Keratinocyte (primary cell): Measurements from ENCODE around the gene PLSCR4. TPM values are rescaled to one million over a fixed set of nuclear protein-coding genes. Genes with fewer than 3 reads are reported as not detected.

Experiments used
- DNase-seq: peaks from one replicate; pipeline ENCODE4 v3.0.0-alpha.2; 2011; ENCODE audit warnings: low read depth, missing footprints, low spot score
- FAIRE-seq: peaks from 2 replicates; lab custom pipeline; 2011; peaks lifted over from hg19 to GRCh38; lab: Jason Lieb, UNC
- H2AFZ ChIP-seq: 2 replicates; pipeline ENCODE4 v1.6.0; 2012; ENCODE audit warnings: low read length, control low read depth, inconsistent platforms; ENCODE audit not compliant: control insufficient read depth
- H3K27ac ChIP-seq: 2 replicates; pipeline ENCODE4 v1.5.1; 2011; ENCODE audit warnings: low read length; ENCODE audit not compliant: control insufficient read depth, insufficient read depth
- H3K27me3 ChIP-seq: 3 replicates; pipeline ENCODE4 v1.6.0; 2011; ENCODE audit warnings: low read length; ENCODE audit not compliant: control insufficient read depth, insufficient read depth; ENCODE audit errors: extremely low read depth
- H3K36me3 ChIP-seq, 2 experiments: 2 replicates in 1 of 2; 3 replicates in 1 of 2; pipeline ENCODE4 v1.5.1; 2011; ENCODE audit warnings: low read length in 2 of 2, mild to moderate bottlenecking in 1 of 2; ENCODE audit not compliant: control insufficient read depth in 2 of 2, insufficient read depth in 2 of 2; ENCODE audit errors: extremely low read depth in 1 of 2
- H3K4me1 ChIP-seq: 3 replicates; pipeline ENCODE4 v1.5.1; 2011; ENCODE audit warnings: low read length; ENCODE audit not compliant: control insufficient read depth, insufficient read depth; ENCODE audit errors: extremely low read depth
- H3K4me2 ChIP-seq: 3 replicates; pipeline ENCODE4 v1.6.0; 2011; ENCODE audit warnings: low read depth, low read length; ENCODE audit not compliant: control insufficient read depth, insufficient read depth; ENCODE audit errors: extremely low read depth
- H3K4me3 ChIP-seq, 3 experiments: fragments of 200-600 bp in 1 of 3; sonication (generic) in 1 of 3; 2 replicates in 2 of 3; 3 replicates in 1 of 3; pipeline ENCODE4 v1.5.1; 2011 to 2016; ENCODE audit warnings: low read length in 3 of 3, mild to moderate bottlenecking in 3 of 3, control low read depth in 2 of 3, inconsistent platforms in 1 of 3, low read depth in 1 of 3, mixed read lengths in 1 of 3, mixed run types in 1 of 3, moderate library complexity in 1 of 3; ENCODE audit not compliant: control insufficient read depth in 2 of 3, insufficient read depth in 2 of 3; ENCODE audit errors: extremely low read depth in 1 of 3
- H3K79me2 ChIP-seq: 2 replicates; pipeline ENCODE4 v1.6.0; 2012; ENCODE audit warnings: low read length; ENCODE audit not compliant: control insufficient read depth, insufficient read depth
- H3K9ac ChIP-seq: 3 replicates; pipeline ENCODE4 v1.6.0; 2011; ENCODE audit warnings: low read length; ENCODE audit not compliant: control insufficient read depth, insufficient read depth; ENCODE audit errors: extremely low read depth
- H3K9me1 ChIP-seq: 3 replicates; pipeline ENCODE4 v1.6.0; 2011; ENCODE audit warnings: low read length; ENCODE audit not compliant: control insufficient read depth, insufficient read depth; ENCODE audit errors: extremely low read depth
- H3K9me3 ChIP-seq: 2 replicates; pipeline ENCODE4 v1.5.1; 2012; ENCODE audit warnings: low read depth, low read length; ENCODE audit not compliant: control insufficient read depth
- H4K20me1 ChIP-seq: 3 replicates; pipeline ENCODE4 v1.6.0; 2011; ENCODE audit warnings: low read length; ENCODE audit not compliant: control insufficient read depth, insufficient read depth; ENCODE audit errors: extremely low read depth
- CTCF ChIP-seq, 3 experiments: IDR thresholded peaks in 1 of 3; conservative IDR thresholded peaks in 1 of 3; optimal IDR thresholded peaks in 1 of 3; 2 replicates in 2 of 3; 3 replicates in 1 of 3; pipeline versions ENCODE3 to v1.5.1; 2011; ENCODE audit warnings: low read length in 3 of 3, mild to moderate bottlenecking in 3 of 3, moderate library complexity in 2 of 3, control low read depth in 1 of 3, inconsistent platforms in 1 of 3; ENCODE audit not compliant: insufficient read depth in 2 of 3; ENCODE audit errors: extremely low read depth in 1 of 3
- EZH2 ChIP-seq: IDR thresholded peaks from one replicate; pipeline ENCODE4 v1.6.1; 2012; ENCODE audit warnings: inconsistent platforms, mild to moderate bottlenecking, low read length, moderate library complexity
- dilution Hi-C: fragments of 300-500 bp; cut with MboI; formaldehyde crosslinking; loops from one replicate; pipeline ENCODE4 v1.7.0; 2020; ENCODE audit warnings: low sequenced_read_pairs; ENCODE audit not compliant: extremely low pct_ligation_motif_present
- polyA plus RNA-seq, 5 experiments: library from polyadenylated mRNA; depleted of rRNA in 3 of 5; stranded (reverse) in 3 of 5; stranded (forward) in 1 of 5; unstranded in 1 of 5; fragments of >200 nt; gene quantifications; 1 replicate in 1 of 5; 2 replicates in 3 of 5; 3 replicates in 1 of 5; pipeline versions ENCODE4 v1.2.1 to v1.2.3, GENCODE V29; 2011 to 2012; ENCODE audit warnings: missing spikeins in 2 of 5, low read depth in 1 of 5, low replicate concordance in 1 of 5

The PLSCR4 gene
- polyA plus RNA-seq, 1 donor (not counting 4 experiments of a cell fraction or from before 2014, with no cell fraction given): 1.5 TPM

- H3K9me1 ChIP-seq: no peaks in the 10 kb centered on the region
- no peaks in the 10 kb centered on the region for H3K9me3 ChIP-seq
- no peak overlapping the region for H3K9ac ChIP-seq
- H3K79me2 ChIP-seq: no peaks in the 10 kb centered on the region
- H3K27me3 ChIP-seq: no peaks in the 10 kb centered on the region
- peaks cover 2% of the 10 kb centered on the region for H3K4me1 ChIP-seq
- H3K4me3 ChIP-seq: no peak overlapping the region
- peak overlapping the region; percentile 68 for H2AFZ ChIP-seq
- H3K4me2 ChIP-seq: no peak overlapping the region
- dilution Hi-C loops: no loop called here
- TF ChIP-seq EZH2 (no peak), CTCF (optimal IDR thresholded peaks at IDR 0.05 in 1 of 3, IDR thresholded peaks at IDR 0.05 in 1 of 3, conservative IDR thresholded peaks at IDR 0.05 in 1 of 3; ENCODE audit: extremely low read depth in 1 of 3, insufficient read depth in 2 of 3, low read length in 3 of 3) (no peak)
- no peak overlapping the region for H3K27ac ChIP-seq
- H3K36me3 ChIP-seq: no peaks in the 10 kb centered on the region
- H4K20me1 ChIP-seq: no peaks in the 10 kb centered on the region
- DNase-seq (no peak), FAIRE-seq (no peak)
These were observed 33.6 kb downstream of the PLSCR4 start for GRCh38 chr3:146217324-146217723.

- dilution Hi-C loops: no loop called here
- peak overlapping the region; percentile 28 for H3K4me2 ChIP-seq
- H2AFZ ChIP-seq: peak overlapping the region; percentile 32
- DNase-seq (no peak), FAIRE-seq (peak; percentile 23)
- H4K20me1 ChIP-seq: no peaks in the 10 kb centered on the region
- H3K9me1 ChIP-seq: no peaks in the 10 kb centered on the region
- no peak overlapping the region for H3K9ac ChIP-seq
- no peak overlapping the region for H3K27ac ChIP-seq
- no peaks in the 10 kb centered on the region for H3K27me3 ChIP-seq
- H3K4me3 ChIP-seq: no peak overlapping the region
- peaks cover 2% of the 10 kb centered on the region for H3K4me1 ChIP-seq
- no peaks in the 10 kb centered on the region for H3K36me3 ChIP-seq
- no peaks in the 10 kb centered on the region for H3K9me3 ChIP-seq
- H3K79me2 ChIP-seq: no peaks in the 10 kb centered on the region
- no peak for TF ChIP-seq EZH2
- no peak for TF ChIP-seq CTCF (optimal IDR thresholded peaks at IDR 0.05 in 1 of 3, IDR thresholded peaks at IDR 0.05 in 1 of 3, conservative IDR thresholded peaks at IDR 0.05 in 1 of 3; ENCODE audit: extremely low read depth in 1 of 3, insufficient read depth in 2 of 3, low read length in 3 of 3)
These were observed 36.4 kb downstream of the PLSCR4 start for GRCh38 chr3:146214493-146214892.
